ENCODE measurements around the gene LIMK1.
"Not testable (repeated sequence)": the region's sequence is repeated elsewhere in the genome, so short reads cannot be mapped to it uniquely, and the experiment has no call there.

The LIMK1 gene

GRCh38 chr7:74115326-74115725 is 31.7 kb downstream of the LIMK1 start:
- TF ChIP-seq CTCF (IDR thresholded peaks at IDR 0.05; ENCODE audit: insufficient read depth, low read length, poor library complexity, severe bottlenecking) = no peak
- H3K27me3 ChIP-seq (replicated peaks; ENCODE audit: control insufficient read depth, insufficient read depth, low read length) = no peaks in the 10 kb centered on the region
- DNase-seq (ENCODE audit: extremely low read depth, insufficient read length) = no peak
- peaks cover 27% of the 10 kb centered on the region for H3K36me3 ChIP-seq (ENCODE audit: control insufficient read depth, insufficient read depth, low read length)
- H3K4me3 ChIP-seq (replicated peaks; ENCODE audit: low read depth, low read length) = no peak overlapping the region

GRCh38 chr7:74116356-74116755 is 32.8 kb downstream of the LIMK1 start:
- Histone ChIP-seq H3K4me3 (replicated peaks; ENCODE audit: low read depth, low read length) (no peak overlapping the region), H3K27me3 (replicated peaks; ENCODE audit: control insufficient read depth, insufficient read depth, low read length) (no peaks in the 10 kb centered on the region), H3K36me3 (ENCODE audit: control insufficient read depth, insufficient read depth, low read length) (peaks cover 34% of the 10 kb centered on the region)
- TF ChIP-seq CTCF (IDR thresholded peaks at IDR 0.05; ENCODE audit: insufficient read depth, low read length, poor library complexity, severe bottlenecking) = no peak
- DNase-seq (ENCODE audit: extremely low read depth, insufficient read length) = no peak

GRCh38 chr7:74119831-74120230 is 36.2 kb downstream of the LIMK1 start:
- H3K27me3 ChIP-seq (replicated peaks; ENCODE audit: control insufficient read depth, insufficient read depth, low read length) = no peaks in the 10 kb centered on the region
- no peak overlapping the region for H3K4me3 ChIP-seq (replicated peaks; ENCODE audit: low read depth, low read length)
- TF ChIP-seq CTCF (IDR thresholded peaks at IDR 0.05; ENCODE audit: insufficient read depth, low read length, poor library complexity, severe bottlenecking) = no peak
- no peak for DNase-seq (ENCODE audit: extremely low read depth, insufficient read length)
- peaks cover 23% of the 10 kb centered on the region for H3K36me3 ChIP-seq (ENCODE audit: control insufficient read depth, insufficient read depth, low read length)

- Histone ChIP-seq H3K27me3 (replicated peaks; ENCODE audit: control insufficient read depth, insufficient read depth, low read length) (no peaks in the 10 kb centered on the region), H3K4me3 (replicated peaks; ENCODE audit: low read depth, low read length) (no peak overlapping the region), H3K36me3 (ENCODE audit: control insufficient read depth, insufficient read depth, low read length) (peaks cover 19% of the 10 kb centered on the region)
- TF ChIP-seq CTCF (IDR thresholded peaks at IDR 0.05; ENCODE audit: insufficient read depth, low read length, poor library complexity, severe bottlenecking) = no peak
- no peak for DNase-seq (ENCODE audit: extremely low read depth, insufficient read length)
These were observed 38.0 kb downstream of the LIMK1 start for GRCh38 chr7:74121401-74122249.

- H3K27me3 ChIP-seq (replicated peaks; ENCODE audit: control insufficient read depth, insufficient read depth, low read length); H3K4me3 ChIP-seq (replicated peaks; ENCODE audit: low read depth, low read length); DNase-seq (ENCODE audit: extremely low read depth, insufficient read length): not testable (repeated sequence)
- H3K36me3 ChIP-seq (ENCODE audit: control insufficient read depth, insufficient read depth, low read length) = peaks cover 14% of the 10 kb centered on the region
These were observed 40.3 kb downstream of the LIMK1 start for GRCh38 chr7:74123892-74124291.

- no peak for DNase-seq (ENCODE audit: extremely low read depth, insufficient read length)
- no peaks in the 10 kb centered on the region; the same call in 1 of the 2 replicates for H3K27me3 ChIP-seq (replicated peaks; ENCODE audit: control insufficient read depth, insufficient read depth, low read length)
- no peak for TF ChIP-seq CTCF (IDR thresholded peaks at IDR 0.05; ENCODE audit: insufficient read depth, low read length, poor library complexity, severe bottlenecking)
- H3K36me3 ChIP-seq (ENCODE audit: control insufficient read depth, insufficient read depth, low read length) = peaks cover 4% of the 10 kb centered on the region
- H3K4me3 ChIP-seq (replicated peaks; ENCODE audit: low read depth, low read length) = no peak overlapping the region
These were observed 42.7 kb downstream of the LIMK1 start for GRCh38 chr7:74126220-74126880.
